ENCODE data around the gene TRAPPC12. TPM values are rescaled to one million over a fixed set of nuclear protein-coding genes. Genes with fewer than 3 reads are reported as not detected.

Gene TRAPPC12
- total RNA-seq, 1 experiment from 2014 or later, result 86.0 TPM

- no CpG with 5 or more reads among the region's 22 CpGs for WGBS (ENCODE audit: extremely low coverage, insufficient read length, low lambda C conversion rate)
These were observed 75.3 kb downstream of the TRAPPC12 start for GRCh38 chr2:3454802-3455201.

More at GRCh38 chr2:3454802-3455201, 75.3 kb downstream of the TRAPPC12 start:
- H2BK120ac ChIP-seq (ENCODE audit: low read depth, low read length, poor library complexity, severe bottlenecking), result no peak overlapping the region
- no peak overlapping the region for H2BK20ac ChIP-seq (ENCODE audit: low read depth, low read length, poor library complexity, severe bottlenecking)
- H4K20me1 ChIP-seq (ENCODE audit: control insufficient read depth, insufficient read depth, insufficient read length), result no peaks in the 10 kb centered on the region
- Mint-ChIP-seq H3K36me3 (ENCODE audit: insufficient read depth in 1 of 3, low read depth in 3 of 3) (peaks cover 13 to 38% (median 29%) of the 10 kb centered on the region in 3 experiments), H3K9me3 (no peaks in the 10 kb centered on the region), H3K27ac (no peak overlapping the region), H3K4me3 (no peak overlapping the region), H3K27me3 (ENCODE audit: low read depth) (no peaks in the 10 kb centered on the region; the same call in 1 of the 2 replicates), H3K4me1 (peaks cover 3% of the 10 kb centered on the region in 2 experiments; a peak in 2 of 4 replicates)
- no peaks in the 10 kb centered on the region for H3K79me2 ChIP-seq (ENCODE audit: insufficient read depth, low read length)
- no peak overlapping the region for H4K91ac ChIP-seq (ENCODE audit: insufficient read length, low read depth, low read length)
- H3K79me1 ChIP-seq (ENCODE audit: insufficient read depth, low read depth, low read length, poor library complexity, severe bottlenecking), result no peaks in the 10 kb centered on the region
- TF ChIP-seq, protein P1, sequence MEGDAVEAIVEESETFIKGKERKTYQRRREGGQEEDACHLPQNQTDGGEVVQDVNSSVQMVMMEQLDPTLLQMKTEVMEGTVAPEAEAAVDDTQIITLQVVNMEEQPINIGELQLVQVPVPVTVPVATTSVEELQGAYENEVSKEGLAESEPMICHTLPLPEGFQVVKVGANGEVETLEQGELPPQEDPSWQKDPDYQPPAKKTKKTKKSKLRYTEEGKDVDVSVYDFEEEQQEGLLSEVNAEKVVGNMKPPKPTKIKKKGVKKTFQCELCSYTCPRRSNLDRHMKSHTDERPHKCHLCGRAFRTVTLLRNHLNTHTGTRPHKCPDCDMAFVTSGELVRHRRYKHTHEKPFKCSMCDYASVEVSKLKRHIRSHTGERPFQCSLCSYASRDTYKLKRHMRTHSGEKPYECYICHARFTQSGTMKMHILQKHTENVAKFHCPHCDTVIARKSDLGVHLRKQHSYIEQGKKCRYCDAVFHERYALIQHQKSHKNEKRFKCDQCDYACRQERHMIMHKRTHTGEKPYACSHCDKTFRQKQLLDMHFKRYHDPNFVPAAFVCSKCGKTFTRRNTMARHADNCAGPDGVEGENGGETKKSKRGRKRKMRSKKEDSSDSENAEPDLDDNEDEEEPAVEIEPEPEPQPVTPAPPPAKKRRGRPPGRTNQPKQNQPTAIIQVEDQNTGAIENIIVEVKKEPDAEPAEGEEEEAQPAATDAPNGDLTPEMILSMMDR (conservative IDR thresholded peaks at IDR 0.05), result no peak
- no peak overlapping the region for H3K9ac ChIP-seq (ENCODE audit: extremely low read depth, insufficient read length, low read length)
- no peak overlapping the region for H3K27ac ChIP-seq (ENCODE audit: insufficient read length, low read depth, low read length)
- no peak overlapping the region for H3K56ac ChIP-seq (ENCODE audit: insufficient read length, low read depth, low read length)
- no peak overlapping the region for H3K23ac ChIP-seq (ENCODE audit: insufficient read length, low read depth, low read length)
- no peak overlapping the region for H2AK5ac ChIP-seq (ENCODE audit: insufficient read length, low read length)
- H2BK12ac ChIP-seq (ENCODE audit: insufficient read length, low read depth, low read length), result no peak overlapping the region
- H3K9me3 ChIP-seq (ENCODE audit: control insufficient read depth, low read depth, low read length), result no peaks in the 10 kb centered on the region
- H4K5ac ChIP-seq (ENCODE audit: insufficient read length, low read depth, low read length), result no peak overlapping the region
- no peak overlapping the region for H4K8ac ChIP-seq (replicated peaks; ENCODE audit: insufficient read length, low read depth, low read length)
- H3K23me2 ChIP-seq (ENCODE audit: insufficient read length, low read depth, low read length, poor library complexity, severe bottlenecking), result no peaks in the 10 kb centered on the region
- H3K27me3 ChIP-seq (ENCODE audit: insufficient read depth, low read length), result no peaks in the 10 kb centered on the region
- H3T11ph ChIP-seq (ENCODE audit: low read length), result no peak overlapping the region
- no peak overlapping the region for H2BK15ac ChIP-seq (ENCODE audit: low read depth, low read length)
- no peak overlapping the region for H2AFZ ChIP-seq (ENCODE audit: low read length)
- no peak overlapping the region for H2BK5ac ChIP-seq (ENCODE audit: insufficient read length, low read length)
- H3K14ac ChIP-seq (ENCODE audit: insufficient read depth, low read length), result no peak overlapping the region
- H3K4me2 ChIP-seq (ENCODE audit: insufficient read depth, insufficient read length, low read length), result no peak overlapping the region
- H3K18ac ChIP-seq (ENCODE audit: insufficient read length, low read depth, low read length), result no peak overlapping the region
- H3K4me1 ChIP-seq (ENCODE audit: insufficient read depth, low read length), result no peaks in the 10 kb centered on the region
- H3K4ac ChIP-seq (ENCODE audit: low read depth, low read length), result no peak overlapping the region
- DNase-seq, result no peak

Measured in H9 (cell line).